Ovary (tissue), 3 donors: ENCODE data around the gene ALG2.

Source experiments
- CTCF ChIP-seq, 3 donors: fragments of 450-650 bp in 2 of 3; fragments of 200-600 bp in 1 of 3; IDR thresholded peaks; one replicate each; pipeline versions ENCODE4 v1.5.1 to v1.8.0; 2016 to 2022; ENCODE audit warnings: antibody characterized with exemption in 3 of 3, mild to moderate bottlenecking in 1 of 3
- EP300 ChIP-seq: sonication (generic); formaldehyde crosslinking; IDR thresholded peaks from one replicate; pipeline ENCODE4 v1.6.1; 2017; ENCODE audit warnings: antibody characterized with exemption
- POLR2A ChIP-seq: fragments of 450-650 bp; IDR thresholded peaks from one replicate; pipeline ENCODE4 v1.6.1; 2017; ENCODE audit warnings: antibody characterized with exemption, mild to moderate bottlenecking, moderate library complexity
- donor health status: DM: no; HTN: no; CAD: no.

GRCh38 chr9:99235069-99235468 lies 13.3 kb upstream of the ALG2 start:
- TF ChIP-seq CTCF (IDR thresholded peaks at IDR 0.05) (no peak), POLR2A (no peak), EP300 (no peak)
